Stomach smooth muscle (tissue), 2 donors: ENCODE results near the gene EIF1AD.
"Not testable (repeated sequence)": the region's sequence is repeated elsewhere in the genome, so short reads cannot be mapped to it uniquely, and the experiment has no call there.

Source experiments
- H3K27ac ChIP-seq: one replicate; pipeline ENCODE4 v1.7.0; 2013; ENCODE audit warnings: mild to moderate bottlenecking, low read length, inconsistent platforms
- H3K27me3 ChIP-seq, 2 donors: one replicate each; pipeline ENCODE4 v1.7.0; 2013; ENCODE audit warnings: low read length in 2 of 2; ENCODE audit not compliant: insufficient read depth in 2 of 2, control insufficient read depth in 1 of 2
- H3K36me3 ChIP-seq, 2 donors: one replicate each; pipeline ENCODE4 v1.7.0; 2013; ENCODE audit warnings: low read length in 2 of 2; ENCODE audit not compliant: control insufficient read depth in 2 of 2, insufficient read depth in 2 of 2
- H3K4me1 ChIP-seq: one replicate; pipeline ENCODE4 v1.7.0; 2013; ENCODE audit warnings: low read length; ENCODE audit not compliant: control insufficient read depth, insufficient read depth
- H3K4me3 ChIP-seq, 2 donors: one replicate each; pipeline ENCODE4 v1.7.0; 2013; ENCODE audit warnings: low read length in 2 of 2
- H3K9ac ChIP-seq, 2 donors: one replicate each; pipeline ENCODE4 v1.7.0; 2013; ENCODE audit warnings: low read length in 2 of 2, mild to moderate bottlenecking in 1 of 2
- H3K9me3 ChIP-seq, 2 donors: one replicate each; pipeline ENCODE4 v1.7.0; 2013; ENCODE audit warnings: low read length in 2 of 2; ENCODE audit not compliant: control insufficient read depth in 2 of 2
- donor health status: healthy.
- donor health status: Pancreatic carcinoma.

The EIF1AD gene

GRCh38 chr11:65950711-65951110 is 51.2 kb downstream of the EIF1AD start:
- H3K4me1 ChIP-seq, H3K36me3 ChIP-seq, H3K27ac ChIP-seq, H3K9ac ChIP-seq, H3K9me3 ChIP-seq, H3K4me3 ChIP-seq: not testable (repeated sequence)
- peaks cover 8 to 11% of the 10 kb centered on the region in 2 donors for H3K27me3 ChIP-seq

GRCh38 chr11:65947603-65948125 is 54.3 kb downstream of the EIF1AD start:
- Histone ChIP-seq H3K4me3 (no peak overlapping the region), H3K27ac (no peak overlapping the region), H3K36me3 (no peaks in the 10 kb centered on the region), H3K4me1 (no peaks in the 10 kb centered on the region), H3K27me3 (peaks cover 2 to 9% of the 10 kb centered on the region in 2 donors), H3K9ac (no peak overlapping the region), H3K9me3 (no peaks in the 10 kb centered on the region)

GRCh38 chr11:65947133-65947532 is 54.8 kb downstream of the EIF1AD start:
- no peaks in the 10 kb centered on the region for H3K9me3 ChIP-seq
- no peaks in the 10 kb centered on the region for H3K4me1 ChIP-seq
- H3K36me3 ChIP-seq, result no peaks in the 10 kb centered on the region
- H3K27ac ChIP-seq, result no peak overlapping the region
- H3K27me3 ChIP-seq, result peaks cover 0 to 9% of the 10 kb centered on the region in 2 donors
- H3K4me3 ChIP-seq, result no peak overlapping the region
- no peak overlapping the region for H3K9ac ChIP-seq

DNA sequence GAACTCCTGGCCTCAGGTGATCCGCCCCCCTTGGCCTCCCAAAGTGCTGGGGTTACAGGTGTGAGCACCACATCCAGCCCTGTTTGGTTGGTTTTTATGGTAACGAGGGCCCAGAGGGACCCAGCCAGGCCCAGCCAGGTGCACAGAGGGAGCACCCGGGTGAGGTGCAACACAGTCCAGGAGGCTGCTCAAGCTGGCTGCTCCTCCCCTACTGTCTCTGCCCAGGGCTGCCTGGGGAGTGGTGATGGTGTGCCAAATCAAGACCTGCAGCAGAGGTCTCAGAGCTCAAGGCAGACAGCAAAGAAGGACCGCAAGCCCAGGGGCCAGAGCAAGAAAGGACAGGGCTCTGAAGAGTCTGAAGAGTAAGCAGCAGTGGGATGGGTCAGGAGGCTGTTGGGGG is 55.3 kb downstream of the EIF1AD start:
- Histone ChIP-seq H3K36me3 (no peaks in the 10 kb centered on the region), H3K9ac (no peak overlapping the region), H3K27ac (no peak overlapping the region), H3K4me3 (no peak overlapping the region), H3K4me1 (no peaks in the 10 kb centered on the region), H3K9me3 (no peaks in the 10 kb centered on the region), H3K27me3 (peaks cover 0 to 9% of the 10 kb centered on the region in 2 donors)
